Peyer's patch (tissue), 4 donors: ENCODE data around the gene SEPTIN12.

Source experiments
- POLR2A ChIP-seq, 2 donors: fragments of 450-650 bp; IDR thresholded peaks; one replicate each; pipeline ENCODE4 v1.5.1; 2017; ENCODE audit warnings: antibody characterized with exemption in 2 of 2, mild to moderate bottlenecking in 2 of 2, moderate library complexity in 2 of 2
- TF ChIP-seq, protein P1 (sequence below), 6 experiments: fragments of 450-650 bp in 4 of 6; fragments of 200-600 bp in 2 of 6; sonication (generic) in 1 of 6; IDR thresholded peaks; one replicate each; pipeline ENCODE4 v1.5.1; 2017 to 2019; ENCODE audit warnings: antibody characterized with exemption in 6 of 6, mild to moderate bottlenecking in 3 of 6, moderate library complexity in 1 of 6

- TF ChIP-seq, protein P1, sequence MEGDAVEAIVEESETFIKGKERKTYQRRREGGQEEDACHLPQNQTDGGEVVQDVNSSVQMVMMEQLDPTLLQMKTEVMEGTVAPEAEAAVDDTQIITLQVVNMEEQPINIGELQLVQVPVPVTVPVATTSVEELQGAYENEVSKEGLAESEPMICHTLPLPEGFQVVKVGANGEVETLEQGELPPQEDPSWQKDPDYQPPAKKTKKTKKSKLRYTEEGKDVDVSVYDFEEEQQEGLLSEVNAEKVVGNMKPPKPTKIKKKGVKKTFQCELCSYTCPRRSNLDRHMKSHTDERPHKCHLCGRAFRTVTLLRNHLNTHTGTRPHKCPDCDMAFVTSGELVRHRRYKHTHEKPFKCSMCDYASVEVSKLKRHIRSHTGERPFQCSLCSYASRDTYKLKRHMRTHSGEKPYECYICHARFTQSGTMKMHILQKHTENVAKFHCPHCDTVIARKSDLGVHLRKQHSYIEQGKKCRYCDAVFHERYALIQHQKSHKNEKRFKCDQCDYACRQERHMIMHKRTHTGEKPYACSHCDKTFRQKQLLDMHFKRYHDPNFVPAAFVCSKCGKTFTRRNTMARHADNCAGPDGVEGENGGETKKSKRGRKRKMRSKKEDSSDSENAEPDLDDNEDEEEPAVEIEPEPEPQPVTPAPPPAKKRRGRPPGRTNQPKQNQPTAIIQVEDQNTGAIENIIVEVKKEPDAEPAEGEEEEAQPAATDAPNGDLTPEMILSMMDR (IDR thresholded peaks at IDR 0.05) = no peak
- TF ChIP-seq POLR2A (IDR thresholded peaks at IDR 0.05) = no peak
Measured at GRCh38 chr16:4777339-4778049, 10.7 kb downstream of the SEPTIN12 start.
